ENCODE measurements around the gene R3HDM2. TPM values are rescaled to one million over a fixed set of nuclear protein-coding genes. Genes with fewer than 3 reads are reported as not detected.

The R3HDM2 gene
- total RNA-seq, 1 donor from 2014 or later = 75.3 TPM

- no peak for DNase-seq (ENCODE audit: low spot score)
Measured at GRCh38 chr12:57241402-57242310, 189.2 kb downstream of the R3HDM2 start.

- no peak for DNase-seq (ENCODE audit: low spot score)
Measured at GRCh38 chr12:57240926-57241401, 189.9 kb downstream of the R3HDM2 start.

- no peak for DNase-seq (ENCODE audit: low spot score)
Measured at GRCh38 chr12:57240066-57240921, 190.5 kb downstream of the R3HDM2 start.

- DNase-seq (ENCODE audit: low spot score) = no peak
Measured at GRCh38 chr12:57239587-57240065, 191.2 kb downstream of the R3HDM2 start.

- DNase-seq (ENCODE audit: low spot score) = peak; percentile 89
Measured at GRCh38 chr12:57238854-57239554, 191.8 kb downstream of the R3HDM2 start.

- DNase-seq (ENCODE audit: low spot score) = no peak
Measured at GRCh38 chr12:57237932-57238853, 192.7 kb downstream of the R3HDM2 start.

GRCh38 chr12:57237596-57237931 is 193.3 kb downstream of the R3HDM2 start:
- DNase-seq (ENCODE audit: low spot score) = no peak

- DNase-seq (ENCODE audit: low spot score) = no peak
Measured at GRCh38 chr12:57236925-57237595, 193.8 kb downstream of the R3HDM2 start.

GRCh38 chr12:57236201-57236924 is 194.5 kb downstream of the R3HDM2 start:
- no peak for DNase-seq (ENCODE audit: low spot score)

- DNase-seq (ENCODE audit: low spot score) = no peak
Measured at GRCh38 chr12:57235728-57236131, 195.1 kb downstream of the R3HDM2 start.

GRCh38 chr12:57235017-57235727 is 195.7 kb downstream of the R3HDM2 start:
- DNase-seq (ENCODE audit: low spot score) = no peak

- no peak for DNase-seq (ENCODE audit: low spot score)
Measured at GRCh38 chr12:57234571-57235016, 196.2 kb downstream of the R3HDM2 start.

GRCh38 chr12:57234233-57234570 is 196.6 kb downstream of the R3HDM2 start:
- no peak for DNase-seq (ENCODE audit: low spot score)

GRCh38 chr12:57233357-57234232 is 197.2 kb downstream of the R3HDM2 start:
- no peak for DNase-seq (ENCODE audit: low spot score)

GRCh38 chr12:57232156-57232756 is 198.6 kb downstream of the R3HDM2 start:
- DNase-seq (ENCODE audit: low spot score) = no peak

GRCh38 chr12:57231276-57232021 is 199.4 kb downstream of the R3HDM2 start:
- no peak for DNase-seq (ENCODE audit: low spot score)
